BLaER1 treated with 17β-estradiol and CSF1 and Interleukin-3, amounts not matched to agents 10 nM and 100 nM (cell line): ENCODE measurements around the gene KCNN3.
A peak's percentile ranks its signal among the peaks of the same experiment; 100 is the strongest.

Source experiments
- H3K27ac ChIP-seq, 11 experiments: shearing (Covaris generic); formaldehyde crosslinking; 2 replicates each; pipeline ENCODE4 v1.8.1; 2022
- H3K27me3 ChIP-seq, 11 experiments: shearing (Covaris generic); formaldehyde crosslinking; 2 replicates each; pipeline ENCODE4 v1.8.1; 2022
- H3K36me3 ChIP-seq, 11 experiments: shearing (Covaris generic); formaldehyde crosslinking; 2 replicates each; pipeline ENCODE4 v1.8.1; 2022
- H3K4me1 ChIP-seq, 10 experiments: shearing (Covaris generic); formaldehyde crosslinking; 2 replicates each; pipeline ENCODE4 v1.8.1; 2022
- H3K4me2 ChIP-seq, 11 experiments: shearing (Covaris generic); formaldehyde crosslinking; 2 replicates each; pipeline ENCODE4 v1.8.1; 2022
- H3K4me3 ChIP-seq, 10 experiments: shearing (Covaris generic); formaldehyde crosslinking; 2 replicates each; pipeline ENCODE4 v1.8.1; 2022
- H3K9ac ChIP-seq, 11 experiments: shearing (Covaris generic); formaldehyde crosslinking; 2 replicates each; pipeline ENCODE4 v1.8.1; 2022
- H3K9me3 ChIP-seq, 11 experiments: shearing (Covaris generic); formaldehyde crosslinking; replicated peaks in 1 of 11; 2 replicates each; pipeline ENCODE4 v1.8.1; 2022
- H4K20me1 ChIP-seq, 11 experiments: shearing (Covaris generic); formaldehyde crosslinking; 2 replicates each; pipeline ENCODE4 v1.8.1; 2022
- Cebpa-rat ChIP-seq, 11 experiments: shearing (Covaris generic); IDR thresholded peaks; 2 replicates each; pipeline ENCODE4 v1.8.1; 2022

Gene KCNN3

DNA sequence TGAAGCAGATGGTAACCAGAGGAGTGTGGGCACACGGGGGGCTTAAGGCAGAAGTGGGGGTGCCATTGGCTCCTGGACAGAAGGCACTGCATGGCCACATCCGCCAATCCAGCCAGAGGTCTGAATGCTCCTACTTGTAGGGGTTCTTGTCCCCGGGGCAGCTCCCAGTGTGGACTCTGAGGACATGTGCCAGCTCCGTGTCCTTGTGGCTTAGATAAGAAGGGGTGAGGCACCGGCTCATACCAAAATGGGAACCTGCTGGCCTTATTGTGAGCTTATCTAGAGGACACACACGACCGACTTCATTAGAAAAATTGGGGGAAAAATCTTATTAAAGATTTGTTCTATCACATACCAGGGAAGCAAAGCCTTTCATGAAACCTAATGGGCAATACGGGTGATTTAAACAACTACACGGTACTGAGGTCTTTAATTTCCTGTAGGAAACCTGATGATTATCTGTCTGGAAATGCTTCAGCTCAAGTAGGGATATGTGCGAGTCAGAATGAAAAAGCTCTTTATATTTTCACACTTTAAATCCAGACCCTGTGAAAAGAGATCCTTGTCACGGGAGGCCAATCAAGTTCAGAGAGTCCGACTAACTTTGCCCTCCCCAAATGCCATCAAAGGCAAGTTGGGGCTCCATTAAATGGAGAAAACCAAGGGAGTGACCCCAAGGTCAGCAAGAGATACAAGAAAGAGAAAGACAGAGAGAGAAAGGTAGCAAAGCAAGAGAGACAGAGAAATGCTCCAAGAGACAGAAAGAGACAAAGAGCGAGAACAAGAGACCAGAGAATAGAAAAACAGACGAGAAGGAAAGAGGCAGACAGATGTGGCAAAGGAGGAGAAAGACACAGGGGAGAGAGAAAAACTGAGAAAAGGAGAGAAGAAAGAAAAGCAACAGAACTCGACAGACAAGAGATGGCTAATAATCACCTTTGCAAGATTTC lies 14.1 kb upstream of the KCNN3 start:
- Histone ChIP-seq H3K4me2 (0 out of 22 replicates have a peak overlapping the region, but pooled peaks of 1 of the 11 experiments have one; percentile 2), H3K9ac (no peak overlapping the region), H3K9me3 (no peaks in the 10 kb centered on the region), H3K4me1 (peaks cover 0 to 10% (median 8%) of the 10 kb centered on the region in 10 experiments; a peak in 16 of 20 replicates), H3K27ac (no peak overlapping the region), H3K27me3 (no peaks in the 10 kb centered on the region), H3K4me3 (no peak overlapping the region), H4K20me1 (no peaks in the 10 kb centered on the region), H3K36me3 (no peaks in the 10 kb centered on the region)
- TF ChIP-seq Cebpa-rat (IDR thresholded peaks at IDR 0.05): no peak

- no peak overlapping the region for H3K4me2 ChIP-seq
- TF ChIP-seq Cebpa-rat (IDR thresholded peaks at IDR 0.05): no peak
- no peaks in the 10 kb centered on the region for H3K27me3 ChIP-seq
- peaks cover 0 to 10% (median 8%) of the 10 kb centered on the region in 10 experiments; a peak in 16 of 20 replicates for H3K4me1 ChIP-seq
- no peaks in the 10 kb centered on the region for H4K20me1 ChIP-seq
- no peak overlapping the region for H3K9ac ChIP-seq
- H3K4me3 ChIP-seq: no peak overlapping the region
- no peaks in the 10 kb centered on the region for H3K9me3 ChIP-seq
- no peak overlapping the region for H3K27ac ChIP-seq
- no peaks in the 10 kb centered on the region for H3K36me3 ChIP-seq
Observed at GRCh38 chr1:154881820-154882535, 11.9 kb upstream of the KCNN3 start.

DNA sequence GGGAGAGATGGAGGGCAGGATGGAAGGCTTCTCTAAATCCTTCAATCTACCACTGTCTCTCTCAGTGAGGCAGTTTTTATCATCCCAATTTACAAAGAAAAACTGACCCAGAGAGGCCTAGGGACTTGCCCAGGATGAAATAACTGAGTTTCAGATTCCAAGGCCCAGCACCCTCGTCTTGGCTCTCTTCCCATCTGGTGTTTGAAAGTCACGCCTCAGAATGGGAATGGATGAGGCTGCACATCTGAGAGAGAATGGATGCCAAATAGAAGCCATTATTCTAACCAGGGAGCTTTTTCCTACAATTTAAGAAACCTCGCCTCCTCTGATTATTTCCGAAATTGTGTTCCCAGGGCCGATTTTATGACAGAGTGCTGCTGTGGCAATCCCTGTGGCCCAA lies 10.6 kb upstream of the KCNN3 start:
- H3K27me3 ChIP-seq: no peaks in the 10 kb centered on the region
- no peaks in the 10 kb centered on the region for H3K36me3 ChIP-seq
- H3K9me3 ChIP-seq: no peaks in the 10 kb centered on the region
- H3K9ac ChIP-seq: peak overlapping the region in 1 of 11 experiments; percentile 25; a peak in 1 of 22 replicates
- no peak overlapping the region for H3K4me3 ChIP-seq
- H3K27ac ChIP-seq: no peak overlapping the region
- no peaks in the 10 kb centered on the region for H3K4me1 ChIP-seq
- no peaks in the 10 kb centered on the region for H4K20me1 ChIP-seq
- H3K4me2 ChIP-seq: no peak overlapping the region
- no peak for TF ChIP-seq Cebpa-rat (IDR thresholded peaks at IDR 0.05)

GRCh38 chr1:154879038-154879421 lies 8.9 kb upstream of the KCNN3 start:
- Histone ChIP-seq H3K4me1 (no peaks in the 10 kb centered on the region), H4K20me1 (no peaks in the 10 kb centered on the region), H3K4me2 (no peak overlapping the region), H3K27me3 (no peaks in the 10 kb centered on the region), H3K27ac (no peak overlapping the region), H3K36me3 (no peaks in the 10 kb centered on the region), H3K9ac (no peak overlapping the region), H3K4me3 (no peak overlapping the region), H3K9me3 (no peaks in the 10 kb centered on the region)
- TF ChIP-seq Cebpa-rat (IDR thresholded peaks at IDR 0.05): no peak

DNA sequence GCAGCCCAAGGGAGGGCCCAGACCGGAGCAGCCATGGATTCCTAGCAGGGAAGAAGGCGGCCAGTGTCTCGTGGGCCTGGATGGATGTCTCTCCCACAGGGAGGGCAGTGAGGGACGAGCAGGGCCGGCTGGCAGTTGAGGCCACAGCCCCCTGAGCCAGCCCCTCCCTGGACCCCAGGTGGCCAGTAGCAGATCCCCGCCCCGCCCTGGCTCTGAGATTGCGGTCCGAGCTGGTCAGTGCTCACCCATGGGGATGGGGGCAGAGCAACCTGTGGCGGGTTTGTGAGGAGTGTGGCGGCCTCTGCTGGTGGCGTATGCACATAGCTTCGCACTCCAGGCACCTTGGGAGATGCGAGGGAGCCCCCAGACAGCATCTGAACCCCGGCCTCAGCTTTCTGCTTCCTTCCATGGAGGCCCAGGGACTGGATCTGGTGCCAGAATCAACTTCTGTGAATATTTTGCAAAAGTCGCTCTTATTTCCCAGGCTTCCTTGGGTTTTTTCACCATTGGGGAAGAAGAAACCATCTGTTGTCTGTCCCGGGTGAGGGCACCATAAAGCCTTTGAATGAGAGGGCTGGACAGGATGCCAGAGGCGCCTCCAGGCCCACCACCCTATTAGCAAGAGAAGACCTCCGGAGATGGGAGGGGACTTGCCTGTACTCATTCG lies 8.4 kb upstream of the KCNN3 start:
- TF ChIP-seq Cebpa-rat (IDR thresholded peaks at IDR 0.05): no peak
- H3K27ac ChIP-seq: no peak overlapping the region
- no peak overlapping the region for H3K9ac ChIP-seq
- no peaks in the 10 kb centered on the region for H3K27me3 ChIP-seq
- no peaks in the 10 kb centered on the region for H3K36me3 ChIP-seq
- no peaks in the 10 kb centered on the region for H4K20me1 ChIP-seq
- no peaks in the 10 kb centered on the region for H3K9me3 ChIP-seq
- H3K4me1 ChIP-seq: no peaks in the 10 kb centered on the region
- H3K4me3 ChIP-seq: no peak overlapping the region
- no peak overlapping the region for H3K4me2 ChIP-seq

DNA sequence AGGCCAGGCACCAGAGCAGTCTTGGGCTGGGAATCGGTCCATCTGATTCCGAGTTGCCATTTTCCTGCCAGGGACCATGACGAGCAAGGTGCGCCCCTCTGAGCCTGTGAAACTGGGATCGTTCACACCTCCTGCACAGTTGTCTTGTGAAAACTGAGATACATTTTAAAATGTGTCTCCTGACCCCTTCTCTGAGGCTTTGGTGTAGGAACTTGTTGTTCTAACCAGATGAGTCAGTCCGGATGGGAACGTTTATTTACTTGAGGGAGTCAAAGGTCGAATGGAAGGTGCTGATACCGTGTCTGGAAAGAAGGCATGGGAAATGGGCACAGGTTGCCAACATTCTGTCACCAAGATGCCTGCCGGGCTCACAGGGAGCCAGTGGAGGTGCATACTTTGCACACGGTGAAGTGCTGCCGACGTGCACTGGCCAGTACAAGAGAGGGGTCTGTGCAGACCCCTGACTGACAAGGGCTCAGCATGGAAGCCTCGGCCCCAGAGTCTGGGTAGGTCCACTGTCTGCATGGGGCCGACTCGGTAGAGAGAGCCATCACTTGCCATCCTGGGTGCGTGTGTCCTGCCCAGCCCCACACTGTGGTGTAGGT lies 7.4 kb upstream of the KCNN3 start:
- Histone ChIP-seq H3K4me2 (no peak overlapping the region), H3K9me3 (no peaks in the 10 kb centered on the region), H3K36me3 (no peaks in the 10 kb centered on the region), H3K4me3 (no peak overlapping the region), H4K20me1 (no peaks in the 10 kb centered on the region), H3K27ac (no peak overlapping the region), H3K27me3 (no peaks in the 10 kb centered on the region), H3K4me1 (no peaks in the 10 kb centered on the region), H3K9ac (no peak overlapping the region; a peak in 1 of 22 replicates)
- no peak for TF ChIP-seq Cebpa-rat (IDR thresholded peaks at IDR 0.05)

GRCh38 chr1:154876842-154877369 lies 6.8 kb upstream of the KCNN3 start:
- Histone ChIP-seq H4K20me1 (no peaks in the 10 kb centered on the region), H3K36me3 (no peaks in the 10 kb centered on the region), H3K4me2 (no peak overlapping the region), H3K27ac (no peak overlapping the region), H3K9ac (no peak overlapping the region), H3K27me3 (no peaks in the 10 kb centered on the region), H3K4me1 (peaks cover 0 to under 1% (median 0%) of the 10 kb centered on the region in 10 experiments; a peak in 1 of 20 replicates), H3K4me3 (no peak overlapping the region), H3K9me3 (no peaks in the 10 kb centered on the region)
- TF ChIP-seq Cebpa-rat (IDR thresholded peaks at IDR 0.05): no peak

DNA sequence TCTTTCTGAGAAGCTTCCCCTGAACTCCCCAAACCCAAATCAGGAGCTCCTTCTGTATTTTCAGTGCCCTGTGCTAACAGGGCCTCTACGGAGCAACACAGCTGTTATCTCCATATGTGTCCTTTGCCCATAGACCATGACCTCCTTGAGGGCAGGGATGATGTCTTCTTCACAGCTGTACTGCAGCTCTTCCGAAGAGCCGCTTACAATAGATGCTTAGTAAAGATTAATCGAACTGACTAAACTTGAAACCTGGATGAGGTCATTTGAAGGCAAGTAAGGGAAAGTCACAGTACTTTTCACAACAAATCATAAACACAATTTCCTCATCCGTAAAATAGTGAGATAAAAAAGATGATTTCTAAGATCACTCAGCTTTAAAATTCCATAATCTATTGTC lies 4.4 kb upstream of the KCNN3 start:
- Histone ChIP-seq H3K36me3 (no peaks in the 10 kb centered on the region), H3K27ac (no peak overlapping the region), H3K4me2 (no peak overlapping the region), H3K4me3 (no peak overlapping the region), H3K9ac (no peak overlapping the region), H4K20me1 (peaks cover 0 to 5% (median 0%) of the 10 kb centered on the region in 11 experiments; a peak in 5 of 22 replicates), H3K9me3 (no peaks in the 10 kb centered on the region), H3K27me3 (peaks cover 6 to 12% (median 8%) of the 10 kb centered on the region in 11 experiments), H3K4me1 (peaks cover 17 to 25% (median 23%) of the 10 kb centered on the region in 10 experiments)
- no peak for TF ChIP-seq Cebpa-rat (IDR thresholded peaks at IDR 0.05)
